Activated CD8-positive, alpha-beta memory T cell treated with anti-CD3 and anti-CD28 coated beads, Interleukin-2, amount 50 U/mL, for 4 hours (primary cell): ENCODE data around the gene NOXA1.

Source experiments
- DNase-seq: peaks from one replicate; pipeline ENCODE4 v3.0.0-alpha.2; 2020

The NOXA1 gene

GRCh38 chr9:137427454-137428310 lies 4.5 kb downstream of the NOXA1 start:
- no peak for DNase-seq

GRCh38 chr9:137428311-137428630 lies 5.1 kb downstream of the NOXA1 start:
- no peak for DNase-seq

- DNase-seq = no peak
Measured at GRCh38 chr9:137428841-137429545, 5.8 kb downstream of the NOXA1 start.

GRCh38 chr9:137429546-137429890 lies 6.3 kb downstream of the NOXA1 start:
- DNase-seq = peak; percentile 6

GRCh38 chr9:137429974-137430722 lies 7.0 kb downstream of the NOXA1 start:
- DNase-seq = no peak

GRCh38 chr9:137430723-137431415 lies 7.7 kb downstream of the NOXA1 start:
- DNase-seq = peak; percentile 14

- peak; percentile 12 for DNase-seq
Measured at GRCh38 chr9:137431416-137431931, 8.3 kb downstream of the NOXA1 start.

- DNase-seq = peak; percentile 14
Measured at GRCh38 chr9:137432687-137433348, 9.6 kb downstream of the NOXA1 start.

GRCh38 chr9:137433349-137433915 lies 10.2 kb downstream of the NOXA1 start:
- peak; percentile 13 for DNase-seq

GRCh38 chr9:137433916-137434431 lies 10.8 kb downstream of the NOXA1 start:
- peak; percentile 10 for DNase-seq

- peak; percentile 14 for DNase-seq
Measured at GRCh38 chr9:137434498-137435380, 11.5 kb downstream of the NOXA1 start.

GRCh38 chr9:137435381-137435891 lies 12.2 kb downstream of the NOXA1 start:
- peak; percentile 12 for DNase-seq

GRCh38 chr9:137435980-137436760 lies 13.0 kb downstream of the NOXA1 start:
- DNase-seq = peak; percentile 13

GRCh38 chr9:137436761-137437600 lies 13.8 kb downstream of the NOXA1 start:
- DNase-seq = peak; percentile 11

GRCh38 chr9:137437691-137438590 lies 14.7 kb downstream of the NOXA1 start:
- DNase-seq = peak; percentile 12

- peak; percentile 12 for DNase-seq
Measured at GRCh38 chr9:137438591-137439157, 15.5 kb downstream of the NOXA1 start.

- DNase-seq = peak; percentile 11
Measured at GRCh38 chr9:137439158-137439714, 16.0 kb downstream of the NOXA1 start.
